B cell (primary cell): ENCODE measurements around the gene ZNF585A. TPM values are rescaled to one million over a fixed set of nuclear protein-coding genes. Genes with fewer than 3 reads are reported as not detected.

Source experiments
- ATAC-seq: fragments of 200-7000 bp; cut with Tn5 transposase; one replicate; pipeline ENCODE4 v1.10.0; 2021; ENCODE audit warnings: low read depth, mild to moderate bottlenecking, moderate number of reproducible peaks, moderate library complexity
- CTCF ChIA-PET: fragments of 350-600 bp; sonication (Branson Sonifier 250); formaldehyde crosslinking; loops from one replicate; lab custom pipeline; 2021; ENCODE audit warnings: antibody characterized with exemption, inconsistent platforms; lab: Charles Lee
- POLR2A ChIA-PET: fragments of 350-600 bp; sonication (Branson Sonifier 250); formaldehyde crosslinking; loops from one replicate; lab custom pipeline; 2021; ENCODE audit warnings: antibody characterized with exemption; lab: Charles Lee
- DNase-seq: peaks from one replicate; pipeline ENCODE4 v3.0.0; 2013
- H2AFZ ChIP-seq: 2 replicates; pipeline ENCODE4 v1.6.1; 2012; ENCODE audit warnings: mild to moderate bottlenecking, low read depth, low read length; ENCODE audit not compliant: insufficient read depth, poor library complexity, severe bottlenecking
- H3K27ac ChIP-seq, 2 donors: 1 replicate in 1 of 2; 2 replicates in 1 of 2; pipeline ENCODE4 v1.5.1; 2012 to 2013; ENCODE audit warnings: low read length in 2 of 2, mild to moderate bottlenecking in 2 of 2, moderate library complexity in 1 of 2
- H3K27me3 ChIP-seq, 4 experiments: fragments of 200-600 bp in 1 of 4; sonication (generic) in 1 of 4; replicated peaks in 1 of 4; 1 replicate in 2 of 4; 2 replicates in 2 of 4; pipeline versions ENCODE4 v1.6.1 to v1.7.0; 2013 to 2016; ENCODE audit warnings: low read length in 3 of 4, mild to moderate bottlenecking in 2 of 4, mixed read lengths in 1 of 4, moderate library complexity in 1 of 4; ENCODE audit not compliant: insufficient read depth in 4 of 4, control insufficient read depth in 3 of 4; ENCODE audit errors: control extremely low read depth in 1 of 4
- H3K36me3 ChIP-seq, 2 experiments: replicated peaks in 1 of 2; 1 replicate in 1 of 2; 2 replicates in 1 of 2; pipeline versions ENCODE4 v1.6.1 to v1.7.1; 2013; ENCODE audit warnings: low read length in 1 of 2; ENCODE audit not compliant: insufficient read depth in 2 of 2, control insufficient read depth in 1 of 2; ENCODE audit errors: control extremely low read depth in 1 of 2, extremely low read depth in 1 of 2
- H3K4me1 ChIP-seq, 2 donors: fragments of 200-600 bp in 1 of 2; sonication (generic) in 1 of 2; 1 replicate in 1 of 2; 2 replicates in 1 of 2; pipeline versions ENCODE4 v1.5.1 to v1.6.1; 2013 to 2017; ENCODE audit warnings: low read length in 2 of 2; ENCODE audit not compliant: control insufficient read depth in 2 of 2, insufficient read depth in 2 of 2
- H3K4me2 ChIP-seq: replicated peaks from 2 replicates; pipeline ENCODE3; 2012; ENCODE audit warnings: mild to moderate bottlenecking, low read depth, low read length; ENCODE audit not compliant: poor library complexity, severe bottlenecking
- H3K4me3 ChIP-seq, 5 experiments: fragments of 200-600 bp in 1 of 5; sonication (generic) in 1 of 5; 1 replicate in 3 of 5; 2 replicates in 2 of 5; pipeline versions ENCODE4 v1.5.1 to v1.7.0; 2011 to 2016; ENCODE audit warnings: low read length in 4 of 5, mild to moderate bottlenecking in 4 of 5, low read depth in 2 of 5, control low read depth in 1 of 5, moderate library complexity in 1 of 5; ENCODE audit not compliant: insufficient read depth in 1 of 5; ENCODE audit errors: control extremely low read depth in 1 of 5, extremely low read depth in 1 of 5
- H3K79me2 ChIP-seq: fragments of 200-600 bp; sonication (generic); one replicate; pipeline ENCODE4 v1.6.0; 2016; ENCODE audit warnings: low read length; ENCODE audit not compliant: control insufficient read depth, insufficient read depth
- H3K9ac ChIP-seq: fragments of 200-600 bp; sonication (generic); 2 replicates; pipeline ENCODE4 v1.6.1; 2017; ENCODE audit warnings: mild to moderate bottlenecking, low read length, moderate library complexity
- H3K9me3 ChIP-seq, 3 donors: one replicate each; pipeline versions ENCODE4 v1.6.1 to v1.7.1; 2013; ENCODE audit warnings: low read length in 2 of 3; ENCODE audit not compliant: control insufficient read depth in 2 of 3, insufficient read depth in 1 of 3; ENCODE audit errors: control extremely low read depth in 1 of 3
- H4K20me1 ChIP-seq: 2 replicates; pipeline ENCODE4 v1.6.0; 2012; ENCODE audit warnings: mild to moderate bottlenecking, low read length; ENCODE audit not compliant: insufficient read depth, control insufficient read depth, poor library complexity, severe bottlenecking
- H3K27ac Mint-ChIP-seq: one replicate; pipeline ENCODE4 v1.8.0; 2021; ENCODE audit warnings: mixed read lengths
- H3K27me3 Mint-ChIP-seq: one replicate; pipeline ENCODE4 v1.8.0; 2021; ENCODE audit warnings: mixed read lengths
- H3K4me1 Mint-ChIP-seq: one replicate; pipeline ENCODE4 v1.8.0; 2021; ENCODE audit warnings: mixed read lengths
- H3K4me3 Mint-ChIP-seq: one replicate; pipeline ENCODE4 v1.8.0; 2021; ENCODE audit warnings: mixed read lengths
- H3K9me3 Mint-ChIP-seq: one replicate; pipeline ENCODE4 v1.8.0; 2022; ENCODE audit warnings: mixed read lengths; ENCODE audit not compliant: insufficient read depth
- EZH2 ChIP-seq: IDR thresholded peaks from 2 replicates; pipeline ENCODE4 v1.6.1; 2012; ENCODE audit warnings: borderline replicate concordance, low read depth, mild to moderate bottlenecking, moderate library complexity, low read length; ENCODE audit not compliant: insufficient read depth, poor library complexity, severe bottlenecking
- WGBS: methylation state at CpG from one replicate; pipeline ENCODE4 v1.1.5; 2013; ENCODE audit warnings: missing lambda C conversion rate; ENCODE audit not compliant: insufficient coverage; 5-methylcytosine and 5-hydroxymethylcytosine counted together
- intact Hi-C: fragments of 100-400 bp; cut with micrococcal nuclease; formaldehyde crosslinking; loops from one replicate; pipeline ENCODE4 v1.10.0; 2022
- polyA minus RNA-seq: library from RNA; depleted of rRNA, polyadenylated mRNA; stranded (reverse); fragments of >200 nt; gene quantifications from 2 replicates; pipeline ENCODE4 v1.2.3, GENCODE V29; 2012
- polyA plus RNA-seq: library from polyadenylated mRNA; depleted of rRNA; stranded (reverse); fragments of >200 nt; gene quantifications from 2 replicates; pipeline ENCODE4 v1.2.3, GENCODE V29; 2012
- total RNA-seq, 2 donors: library from RNA; stranded (reverse); fragments of 120-200 nt in 1 of 2; gene quantifications; 1 replicate in 1 of 2; 2 replicates in 1 of 2; pipeline versions ENCODE4 v1.2.3 to v1.2.4, GENCODE V29; 2013 to 2022
- TF ChIP-seq, protein P1 (sequence below): fragments of 200-600 bp; IDR thresholded peaks from one replicate; pipeline ENCODE4 v1.8.0; 2022; ENCODE audit warnings: antibody characterized with exemption, mild to moderate bottlenecking

ZNF585A gene
- total RNA-seq (20.0 and 22.0 TPM in 2 replicates), polyA plus RNA-seq (12.2 and 15.2 TPM in 2 replicates), polyA minus RNA-seq (4.5 and 9.1 TPM in 2 replicates)
- total RNA-seq (2013) = 30.9 TPM

DNA sequence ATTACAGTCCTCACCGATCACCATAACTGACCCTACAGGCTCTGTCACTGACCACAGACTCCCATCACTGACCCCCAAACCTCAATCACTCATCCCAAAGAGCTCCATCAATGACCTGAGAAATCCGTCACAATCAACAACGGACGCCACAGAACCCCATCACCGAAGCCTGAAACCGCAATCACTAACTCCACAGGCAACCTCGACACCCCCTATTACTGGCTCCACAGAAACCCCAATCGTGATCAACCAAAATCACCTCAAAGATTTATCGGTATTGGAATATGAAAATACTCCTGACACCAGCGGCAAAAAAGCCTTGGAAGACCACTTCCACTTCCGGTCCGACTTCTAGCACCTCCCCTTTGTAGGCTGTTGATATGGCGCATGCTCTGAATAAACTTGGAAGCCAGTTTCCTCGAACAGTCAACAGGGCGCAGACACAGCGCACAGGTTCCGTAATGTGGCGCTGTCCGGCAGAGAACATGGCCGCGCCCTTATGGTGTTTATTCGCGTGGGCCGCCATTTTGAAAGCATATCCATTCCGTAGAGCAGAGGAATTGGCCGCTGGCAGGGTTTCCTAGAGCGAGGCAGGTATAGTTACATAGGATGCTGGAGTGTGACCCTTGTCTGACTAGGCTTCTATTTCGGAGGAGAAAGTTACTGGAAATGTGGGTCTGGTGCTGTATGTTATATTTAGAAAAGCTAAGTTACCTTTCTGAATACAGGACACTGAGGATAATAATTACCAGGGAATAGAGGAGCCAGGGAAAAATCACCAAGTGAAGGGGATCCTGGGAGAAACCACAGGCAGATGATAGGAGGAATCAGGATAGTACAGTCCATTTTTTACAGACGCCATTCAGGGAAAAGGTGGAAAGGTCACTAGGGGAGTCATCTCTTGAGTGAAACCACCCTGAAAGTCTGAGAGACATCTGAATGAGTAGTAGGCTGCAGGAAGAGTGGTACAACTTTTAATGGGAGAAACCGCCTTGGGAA, at the start of gene ZNF585A:
TSS of gene ZNF585A (minus strand) at position 328 of the 999 bp plus-strand sequence. CDS start 2,785 bp downstream, outside the sequence.
- H3K27ac Mint-ChIP-seq = no peak within 1 kb of the TSS
- no peak for TF ChIP-seq EZH2
- TF ChIP-seq, protein P1, sequence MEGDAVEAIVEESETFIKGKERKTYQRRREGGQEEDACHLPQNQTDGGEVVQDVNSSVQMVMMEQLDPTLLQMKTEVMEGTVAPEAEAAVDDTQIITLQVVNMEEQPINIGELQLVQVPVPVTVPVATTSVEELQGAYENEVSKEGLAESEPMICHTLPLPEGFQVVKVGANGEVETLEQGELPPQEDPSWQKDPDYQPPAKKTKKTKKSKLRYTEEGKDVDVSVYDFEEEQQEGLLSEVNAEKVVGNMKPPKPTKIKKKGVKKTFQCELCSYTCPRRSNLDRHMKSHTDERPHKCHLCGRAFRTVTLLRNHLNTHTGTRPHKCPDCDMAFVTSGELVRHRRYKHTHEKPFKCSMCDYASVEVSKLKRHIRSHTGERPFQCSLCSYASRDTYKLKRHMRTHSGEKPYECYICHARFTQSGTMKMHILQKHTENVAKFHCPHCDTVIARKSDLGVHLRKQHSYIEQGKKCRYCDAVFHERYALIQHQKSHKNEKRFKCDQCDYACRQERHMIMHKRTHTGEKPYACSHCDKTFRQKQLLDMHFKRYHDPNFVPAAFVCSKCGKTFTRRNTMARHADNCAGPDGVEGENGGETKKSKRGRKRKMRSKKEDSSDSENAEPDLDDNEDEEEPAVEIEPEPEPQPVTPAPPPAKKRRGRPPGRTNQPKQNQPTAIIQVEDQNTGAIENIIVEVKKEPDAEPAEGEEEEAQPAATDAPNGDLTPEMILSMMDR = peak; percentile 23
- no peak within 1 kb of the TSS for H3K4me3 Mint-ChIP-seq
- H3K9me3 Mint-ChIP-seq = peaks cover 8% of the 10 kb centered on the region
- Histone ChIP-seq H3K79me2 (peaks cover 28% of the 10 kb centered on the region), H3K36me3 (peaks cover 13 to 22% of the 10 kb centered on the region in 2 experiments), H3K9me3 (peaks cover 5 to 18% (median 6%) of the 10 kb centered on the region in 3 donors), H4K20me1 (no peaks in the 10 kb centered on the region), H3K27ac (peak within 1 kb of the TSS; percentile 70 to 89), H3K4me1 (peaks cover 5 to 7% of the 10 kb centered on the region in 2 donors), H3K4me2 (peak within 1 kb of the TSS; percentile 72), H3K27me3 (no peaks in the 10 kb centered on the region), H3K4me3 (peak within 1 kb of the TSS; percentile 72 to 96 (median 82)), H2AFZ (peak within 1 kb of the TSS; percentile 94), H3K9ac (peak within 1 kb of the TSS; percentile 85)
- intact Hi-C loops = loop anchor here (1.0 to 5.0 kb wide), 12 partner anchors 38 to 644 kb away; partner anchors contain the start of genes ZNF260, ZNF345, ZNF420 and ZNF527
- peaks cover 3% of the 10 kb centered on the region for H3K4me1 Mint-ChIP-seq
- DNase-seq (peak; percentile 96), ATAC-seq (peak; percentile 100)
- ChIA-PET POLR2A (interaction anchor here (0.8 kb wide), 2 partner anchors 45 to 95 kb away, joined by 3 to 4 read pairs; partner anchors contain the start of genes ZNF383 and ZNF420), CTCF (interaction anchor here (0.5 to 2.3 kb wide), 5 partner anchors 37 to 862 kb away, joined by 3 to 9 read pairs (median 4); partner anchors contain the start of genes ZNF383 and ZNF420)
- H3K27me3 Mint-ChIP-seq = no peaks in the 10 kb centered on the region
- WGBS = 5% methylated on average over 26 of the region's 30 CpGs
